GM18526 (cell line): Measurements from ENCODE around the gene ZNF101.

Source experiments
- POLR2A ChIP-seq: IDR thresholded peaks from 3 replicates; pipeline ENCODE4 v1.6.1; 2011; ENCODE audit not compliant: insufficient read length; ENCODE audit errors: extremely low read depth

The ZNF101 gene

GRCh38 chr19:19634516-19635312, 33.9 kb upstream of the ZNF101 start:
- no peak for TF ChIP-seq POLR2A

- no peak for TF ChIP-seq POLR2A
Measured at GRCh38 chr19:19635313-19635702, 33.3 kb upstream of the ZNF101 start.

GRCh38 chr19:19636573-19637185, 32.0 kb upstream of the ZNF101 start:
- no peak for TF ChIP-seq POLR2A

GRCh38 chr19:19637186-19637522, 31.5 kb upstream of the ZNF101 start:
- TF ChIP-seq POLR2A, result no peak

- TF ChIP-seq POLR2A, result no peak
Measured at GRCh38 chr19:19637523-19638251, 31.0 kb upstream of the ZNF101 start.

- TF ChIP-seq POLR2A, result no peak
Measured at GRCh38 chr19:19642506-19643157, 26.0 kb upstream of the ZNF101 start.

- peak; percentile 68 for TF ChIP-seq POLR2A
Measured at GRCh38 chr19:19643158-19644053, 25.2 kb upstream of the ZNF101 start, which contains the start of gene GMIP. TSS of gene GMIP (minus strand) at chr19:19643657. CDS start at chr19:19643529, 128 bp downstream.

- no peak for TF ChIP-seq POLR2A
Measured at GRCh38 chr19:19644054-19644388, 24.6 kb upstream of the ZNF101 start.

GRCh38 chr19:19645233-19645870, 23.3 kb upstream of the ZNF101 start:
- no peak for TF ChIP-seq POLR2A

- no peak for TF ChIP-seq POLR2A
Measured at GRCh38 chr19:19647037-19647835, 21.4 kb upstream of the ZNF101 start.

- no peak for TF ChIP-seq POLR2A
Measured at GRCh38 chr19:19649155-19649554, 19.5 kb upstream of the ZNF101 start.

- no peak for TF ChIP-seq POLR2A
Measured at GRCh38 chr19:19649580-19649995, 19.1 kb upstream of the ZNF101 start.

- no peak for TF ChIP-seq POLR2A
Measured at GRCh38 chr19:19650331-19650730, 18.3 kb upstream of the ZNF101 start.

GRCh38 chr19:19651076-19651475, 17.6 kb upstream of the ZNF101 start:
- TF ChIP-seq POLR2A, result no peak
